Measurements from ENCODE around the gene LYRM4.
A peak's percentile ranks its signal among the peaks of the same experiment; 100 is the strongest.

The LYRM4 gene

GRCh38 chr6:5174756-5175549 lies 85.8 kb downstream of the LYRM4 start:
- no peak for DNase-seq (ENCODE audit: low spot score)

GRCh38 chr6:5174244-5174643 lies 86.5 kb downstream of the LYRM4 start:
- peak; percentile 54 for DNase-seq (ENCODE audit: low spot score)

DNA sequence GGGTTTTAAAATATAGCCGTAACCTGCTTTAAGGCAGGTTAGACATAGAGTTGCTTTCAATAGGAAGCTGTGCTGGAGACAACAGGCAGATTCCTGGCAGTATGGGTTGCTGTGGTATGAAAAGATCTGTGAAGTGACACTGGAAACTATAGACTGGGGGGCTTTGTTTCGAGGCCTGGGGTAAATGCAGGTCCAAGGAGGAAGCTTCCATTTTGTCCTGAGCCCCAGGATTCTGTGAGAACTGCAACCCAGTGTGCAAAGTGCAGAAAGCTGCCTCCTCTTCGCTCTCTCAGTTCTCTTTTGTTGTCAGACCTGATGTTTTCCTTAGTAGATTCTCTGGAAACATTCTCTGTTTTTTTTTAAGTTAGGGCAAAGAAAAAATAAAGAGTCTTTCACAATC lies 86.9 kb downstream of the LYRM4 start:
- DNase-seq (ENCODE audit: low spot score): no peak

- DNase-seq (ENCODE audit: low spot score): no peak
Observed at GRCh38 chr6:5172897-5173474, 87.8 kb downstream of the LYRM4 start.

- DNase-seq (ENCODE audit: low spot score): no peak
Observed at GRCh38 chr6:5172041-5172653, 88.6 kb downstream of the LYRM4 start.

DNA sequence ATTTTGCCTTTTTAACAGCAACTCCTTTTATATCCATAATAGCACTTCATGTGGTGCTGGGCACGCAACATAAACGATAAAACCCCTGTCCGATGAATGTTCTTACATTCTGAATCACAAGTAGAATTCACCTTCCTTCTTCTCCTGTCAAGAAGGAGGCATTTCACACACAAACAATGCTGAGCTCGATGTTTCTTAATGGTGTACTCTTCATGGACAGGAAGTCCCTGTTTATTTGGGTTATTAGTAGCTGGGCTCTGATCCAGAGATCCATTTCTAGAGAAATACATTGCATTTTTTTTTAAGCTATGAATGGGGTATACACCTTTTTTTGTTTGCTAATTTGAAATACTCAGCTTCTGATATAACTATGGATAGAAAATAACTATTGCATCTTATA lies 93.2 kb downstream of the LYRM4 start:
- no peak for DNase-seq (ENCODE audit: low spot score)

DNA sequence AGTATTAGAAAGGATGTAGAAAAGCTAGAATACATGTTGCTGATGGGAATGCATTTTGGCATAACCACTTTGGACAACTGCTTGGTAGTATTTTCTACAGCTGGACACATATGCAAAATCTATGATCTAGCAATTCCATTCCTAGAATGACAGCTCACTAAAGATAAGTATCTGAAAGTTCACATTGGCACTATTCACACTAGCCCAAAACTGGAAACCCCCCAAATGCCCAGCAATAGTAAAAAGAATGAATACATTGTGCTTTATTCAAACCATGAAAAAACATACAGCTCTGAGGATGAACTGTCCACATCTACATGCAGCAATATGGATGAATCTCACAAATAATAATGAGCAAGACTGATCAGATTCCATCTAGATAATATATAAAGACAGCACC lies 96.7 kb downstream of the LYRM4 start:
- DNase-seq (ENCODE audit: low spot score): no peak

GRCh38 chr6:5163247-5163646 lies 97.5 kb downstream of the LYRM4 start:
- no peak for DNase-seq (ENCODE audit: low spot score)

DNA sequence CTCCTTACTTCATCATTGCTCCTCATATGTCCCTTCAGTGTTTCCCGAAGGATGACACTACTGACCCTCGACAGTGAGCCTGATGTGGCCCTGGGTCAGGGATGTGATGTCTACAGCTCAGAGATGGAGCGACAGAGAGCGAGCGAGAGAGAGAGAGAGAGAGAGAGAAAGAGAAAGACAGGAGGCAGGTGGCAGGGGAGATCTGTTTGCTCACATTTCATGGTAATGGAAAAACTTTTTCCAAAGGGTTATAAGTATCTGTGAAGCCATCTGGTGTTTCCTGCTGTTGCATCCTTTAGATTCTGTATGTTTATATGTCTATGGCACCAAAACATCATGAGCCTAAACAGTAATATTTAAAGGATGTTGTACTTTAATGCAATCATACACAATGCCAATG lies 98.4 kb downstream of the LYRM4 start:
- DNase-seq (ENCODE audit: low spot score): no peak

GRCh38 chr6:5160206-5160605 lies 100.5 kb downstream of the LYRM4 start:
- no peak for DNase-seq (ENCODE audit: low spot score)

DNA sequence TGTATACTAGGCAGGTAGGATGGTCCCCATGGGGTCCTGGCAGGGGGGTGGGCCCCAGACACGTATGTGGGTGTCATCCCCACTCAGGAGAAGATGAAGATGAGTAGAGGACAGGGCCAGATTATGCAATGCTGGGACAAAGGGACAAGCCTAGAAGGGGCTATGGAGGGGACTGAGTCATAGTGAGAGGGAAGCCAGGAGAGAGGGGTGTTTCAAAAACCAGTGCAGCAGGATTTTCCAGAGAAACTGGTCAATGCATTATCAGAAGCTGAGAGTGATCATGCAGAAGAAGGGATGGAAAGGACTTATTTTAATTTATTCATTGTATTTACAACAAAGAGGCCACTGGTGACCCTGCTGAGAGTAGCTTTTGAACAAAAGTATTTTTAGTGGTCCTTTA lies 101.6 kb downstream of the LYRM4 start:
- no peak for DNase-seq (ENCODE audit: low spot score)

DNA sequence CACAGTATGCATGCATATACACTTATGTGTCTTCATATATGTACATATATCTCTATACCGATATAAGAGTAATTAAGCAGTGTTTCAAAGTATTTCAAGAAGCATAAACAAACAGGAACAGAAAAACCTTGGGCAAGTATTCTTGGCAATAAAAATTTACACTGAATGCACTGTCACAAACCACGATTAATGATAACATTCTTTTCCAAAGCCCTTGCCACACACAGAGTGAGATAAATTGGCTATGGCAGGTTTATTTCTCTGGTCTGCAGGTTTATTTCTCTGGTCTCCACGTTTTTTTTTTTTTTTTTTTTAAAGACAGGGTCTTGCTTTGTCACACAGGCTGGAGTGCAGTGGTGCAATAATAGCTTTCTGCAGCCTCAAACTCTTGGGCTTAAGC lies 102.6 kb downstream of the LYRM4 start:
- DNase-seq (ENCODE audit: low spot score): no peak

DNA sequence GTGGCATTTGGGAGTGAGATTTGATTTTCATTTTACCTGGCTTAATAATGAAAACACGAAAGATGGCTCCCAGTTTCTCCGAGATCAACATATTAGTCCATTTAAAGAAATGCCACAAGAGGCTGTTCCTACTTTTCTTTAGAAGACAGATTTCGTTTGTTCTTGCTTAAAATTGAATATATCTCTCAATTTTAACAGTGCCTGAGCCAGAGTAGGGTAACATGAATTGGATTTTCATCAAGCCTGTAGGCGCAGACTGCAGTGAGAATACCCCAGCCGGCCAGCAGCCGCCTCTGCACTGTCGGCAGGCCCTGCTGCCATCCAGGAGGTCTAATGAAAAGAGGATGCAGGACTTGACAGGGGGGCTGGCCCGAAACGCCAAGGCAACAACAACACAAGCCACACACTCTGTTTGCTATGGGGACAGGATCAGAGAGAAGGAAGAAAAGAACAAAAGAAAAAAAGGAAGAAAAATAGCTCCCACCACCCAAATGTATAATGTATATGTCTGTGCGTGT lies 103.1 kb downstream of the LYRM4 start:
- no peak for DNase-seq (ENCODE audit: low spot score)

DNA sequence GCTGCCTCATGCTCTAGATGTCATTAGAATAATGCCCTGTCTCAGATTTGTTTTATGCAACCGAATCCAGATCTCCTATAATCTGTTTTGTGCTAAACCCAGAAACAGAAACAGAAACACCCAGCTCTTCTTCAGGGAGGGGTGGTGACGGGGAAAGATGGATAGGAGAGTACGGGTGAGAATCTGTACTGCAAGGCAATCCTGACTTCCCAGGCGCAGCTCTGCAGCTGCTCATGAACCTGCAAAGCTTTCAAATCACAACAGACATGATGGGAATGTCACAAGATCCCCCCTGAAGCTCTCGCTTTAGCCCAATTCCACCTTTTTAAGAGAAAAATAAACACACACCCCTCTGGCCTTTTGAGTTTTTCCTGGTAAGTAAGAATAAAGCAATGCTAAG lies 104.1 kb downstream of the LYRM4 start:
- no peak for DNase-seq (ENCODE audit: low spot score)

- no peak for DNase-seq (ENCODE audit: low spot score)
Observed at GRCh38 chr6:5155906-5156305, 104.8 kb downstream of the LYRM4 start.

- no peak for DNase-seq (ENCODE audit: low spot score)
Observed at GRCh38 chr6:5153186-5153585, 107.6 kb downstream of the LYRM4 start.

DNA sequence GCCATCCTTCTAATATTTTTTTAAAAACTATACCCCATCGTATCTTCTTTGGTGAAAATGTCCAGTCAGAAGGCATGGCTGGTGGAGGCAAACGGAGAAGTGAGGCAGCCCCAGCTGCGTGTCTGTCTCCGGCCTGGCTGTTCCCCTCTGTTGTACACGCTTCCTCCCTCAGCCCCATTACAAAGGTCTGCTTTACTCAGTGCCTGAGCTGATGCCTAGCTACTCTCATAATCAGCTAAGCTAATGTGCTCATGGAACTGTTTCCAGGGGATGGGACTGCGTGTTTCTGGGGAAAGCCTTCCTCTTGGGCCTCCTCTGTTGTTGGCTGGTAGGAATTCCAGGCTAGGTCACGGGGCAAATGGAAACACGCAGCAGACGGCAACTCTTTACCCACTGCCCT lies 108.3 kb downstream of the LYRM4 start:
- no peak for DNase-seq (ENCODE audit: low spot score)

DNA sequence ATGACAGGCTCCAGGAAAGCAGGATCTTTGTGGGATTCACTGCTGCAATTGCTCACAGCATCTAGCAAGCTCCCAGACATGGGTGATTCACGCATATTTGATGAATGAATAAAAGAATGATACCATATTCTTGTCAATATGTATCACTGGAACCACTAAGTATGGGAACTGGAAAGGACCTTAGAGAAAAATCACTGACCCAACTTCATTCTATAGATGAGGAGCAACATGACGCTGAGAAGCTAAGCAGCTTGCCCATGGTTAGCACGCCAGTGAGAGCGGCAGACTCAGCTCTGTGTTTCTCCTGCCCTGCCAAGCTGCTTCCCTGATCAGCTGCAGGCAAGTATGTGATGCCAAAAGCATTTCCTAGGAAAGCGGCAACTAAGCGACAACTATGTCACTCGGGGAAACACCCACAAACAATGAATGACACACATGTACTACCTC lies 108.8 kb downstream of the LYRM4 start:
- no peak for DNase-seq (ENCODE audit: low spot score)

- DNase-seq (ENCODE audit: low spot score): no peak
Observed at GRCh38 chr6:5151360-5151954, 109.3 kb downstream of the LYRM4 start.

- DNase-seq (ENCODE audit: low spot score): no peak
Observed at GRCh38 chr6:5150551-5151075, 110.1 kb downstream of the LYRM4 start.

- no peak for DNase-seq (ENCODE audit: low spot score)
Observed at GRCh38 chr6:5149891-5150290, 110.9 kb downstream of the LYRM4 start.

DNA sequence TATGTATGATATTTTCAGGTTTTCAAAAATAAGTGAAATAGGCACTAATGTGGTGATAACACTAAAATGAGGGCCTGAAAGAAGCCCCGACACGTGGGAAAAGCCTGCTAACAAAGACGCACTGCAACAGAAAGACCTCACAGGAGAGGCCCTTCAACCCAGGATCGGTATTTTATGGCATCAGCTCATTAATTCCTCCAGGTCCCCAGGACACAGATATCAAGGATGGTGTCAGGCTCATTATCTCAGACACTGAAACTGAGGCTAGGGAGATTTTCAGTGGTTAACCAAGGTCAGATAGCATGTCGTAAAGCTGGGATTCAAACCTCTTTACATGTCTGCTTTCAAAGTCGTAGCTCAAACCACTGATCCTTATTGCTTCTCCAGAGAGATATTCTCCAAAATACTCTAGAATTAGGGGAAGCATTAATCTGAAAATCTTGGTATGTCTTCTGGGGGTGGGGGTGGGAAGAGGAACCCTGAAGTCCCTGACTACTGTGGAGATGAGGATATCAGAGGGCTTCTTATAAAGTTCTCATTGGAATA lies 111.5 kb downstream of the LYRM4 start:
- no peak for DNase-seq (ENCODE audit: low spot score)

Data from CD4-positive, alpha-beta T cell treated with Interleukin-15 for 4 hours (primary cell).